AG10803 (cell line): ENCODE data around the gene UNC13D.
A peak's percentile ranks its signal among the peaks of the same experiment; 100 is the strongest.

Experiments
- DNase-seq: peaks from one replicate; pipeline ENCODE4 v3.0.0; 2010; ENCODE audit warnings: low read depth
- H3K4me3 ChIP-seq: 2 replicates; pipeline ENCODE4 v1.5.1; 2011; ENCODE audit warnings: mild to moderate bottlenecking, low read length, control low read depth
- TF ChIP-seq, protein P1 (sequence below): conservative IDR thresholded peaks from 2 replicates; pipeline ENCODE4 v1.5.1; 2011; ENCODE audit warnings: mild to moderate bottlenecking, low read length, control low read depth, inconsistent platforms

The UNC13D gene

DNA sequence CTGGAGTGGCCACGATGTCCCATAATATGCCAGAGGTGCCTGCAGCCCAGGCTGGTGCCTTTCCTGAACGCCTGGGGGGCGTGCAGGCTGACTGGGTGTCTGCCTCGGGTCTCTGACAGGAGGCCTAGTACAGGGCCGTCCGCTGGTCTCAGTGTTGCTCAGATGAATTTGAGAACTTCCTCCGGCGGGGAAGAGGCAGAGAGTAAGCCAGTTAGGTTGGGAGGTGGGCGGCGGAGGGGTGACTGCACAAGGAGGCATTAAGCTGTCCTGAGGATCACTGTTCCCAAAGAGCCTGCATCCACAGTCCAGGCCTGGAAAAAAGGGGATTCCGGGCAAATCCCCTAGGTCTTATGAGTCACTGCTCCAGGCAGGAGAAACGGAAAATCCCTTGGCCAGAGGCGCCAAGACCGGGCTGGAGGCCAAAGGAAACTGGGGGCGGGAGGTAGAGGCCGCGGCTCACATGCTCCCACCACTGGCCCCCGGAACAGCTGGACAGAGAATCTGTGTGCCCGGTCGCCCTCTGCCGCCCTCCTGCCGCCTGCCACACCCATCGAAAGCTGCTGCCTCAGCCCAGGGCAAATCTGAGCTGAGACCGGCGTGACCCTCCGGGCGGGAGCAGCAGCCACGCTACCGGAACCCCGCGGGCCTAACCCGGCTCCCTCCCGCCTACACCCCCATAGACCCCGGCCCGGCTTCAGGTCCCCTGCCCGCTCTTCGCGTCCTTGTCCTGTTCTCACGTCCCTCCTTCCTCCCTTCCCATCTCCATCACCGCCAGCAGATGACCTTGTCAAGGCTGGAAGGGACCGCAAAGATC, 32.9 kb upstream of the UNC13D start:
- TF ChIP-seq, protein P1, sequence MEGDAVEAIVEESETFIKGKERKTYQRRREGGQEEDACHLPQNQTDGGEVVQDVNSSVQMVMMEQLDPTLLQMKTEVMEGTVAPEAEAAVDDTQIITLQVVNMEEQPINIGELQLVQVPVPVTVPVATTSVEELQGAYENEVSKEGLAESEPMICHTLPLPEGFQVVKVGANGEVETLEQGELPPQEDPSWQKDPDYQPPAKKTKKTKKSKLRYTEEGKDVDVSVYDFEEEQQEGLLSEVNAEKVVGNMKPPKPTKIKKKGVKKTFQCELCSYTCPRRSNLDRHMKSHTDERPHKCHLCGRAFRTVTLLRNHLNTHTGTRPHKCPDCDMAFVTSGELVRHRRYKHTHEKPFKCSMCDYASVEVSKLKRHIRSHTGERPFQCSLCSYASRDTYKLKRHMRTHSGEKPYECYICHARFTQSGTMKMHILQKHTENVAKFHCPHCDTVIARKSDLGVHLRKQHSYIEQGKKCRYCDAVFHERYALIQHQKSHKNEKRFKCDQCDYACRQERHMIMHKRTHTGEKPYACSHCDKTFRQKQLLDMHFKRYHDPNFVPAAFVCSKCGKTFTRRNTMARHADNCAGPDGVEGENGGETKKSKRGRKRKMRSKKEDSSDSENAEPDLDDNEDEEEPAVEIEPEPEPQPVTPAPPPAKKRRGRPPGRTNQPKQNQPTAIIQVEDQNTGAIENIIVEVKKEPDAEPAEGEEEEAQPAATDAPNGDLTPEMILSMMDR = peak; percentile 24; the same call in 1 of the 2 replicates
- peak overlapping the region; percentile 58 for H3K4me3 ChIP-seq
- DNase-seq = peak; percentile 89

DNA sequence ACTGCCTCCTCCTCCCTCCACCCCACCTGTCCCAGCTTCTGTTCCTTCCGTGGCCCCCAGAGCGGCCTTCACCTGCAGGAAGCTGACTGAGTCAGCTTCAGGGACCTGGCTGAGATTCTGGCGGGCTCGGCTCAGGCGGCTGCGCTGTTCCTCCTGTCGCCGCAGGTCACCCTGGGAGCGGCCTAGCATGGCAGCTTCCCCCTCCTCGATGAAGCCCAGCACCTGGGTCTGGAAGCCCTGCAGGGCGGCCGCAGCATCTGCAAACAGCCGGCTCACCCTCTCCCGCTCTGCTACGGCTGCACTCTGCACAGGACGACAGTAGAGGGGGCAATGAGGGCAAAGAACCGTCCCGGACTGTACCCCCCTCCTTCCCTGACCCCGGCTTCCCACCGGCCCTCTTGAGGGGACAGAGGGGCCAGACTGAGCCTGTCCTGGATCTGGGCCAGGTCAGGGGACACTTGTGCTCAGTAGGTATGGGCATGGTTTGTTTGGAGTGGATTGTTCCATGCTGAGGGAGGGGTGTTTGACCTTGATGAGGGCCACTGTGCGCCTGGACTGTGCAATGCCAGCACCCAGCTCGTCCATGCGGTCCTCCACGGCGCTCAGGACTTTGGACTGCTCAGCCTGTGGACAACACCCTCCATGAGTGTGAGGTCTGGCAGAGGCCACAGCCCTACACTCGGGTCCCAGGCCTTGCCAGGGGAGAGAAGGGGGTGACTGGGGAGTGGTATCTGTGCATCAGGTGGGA, 32.2 kb upstream of the UNC13D start:
- TF ChIP-seq, protein P1 = peak; percentile 15
- DNase-seq = no peak
- peak overlapping the region; percentile 58 for H3K4me3 ChIP-seq

DNA sequence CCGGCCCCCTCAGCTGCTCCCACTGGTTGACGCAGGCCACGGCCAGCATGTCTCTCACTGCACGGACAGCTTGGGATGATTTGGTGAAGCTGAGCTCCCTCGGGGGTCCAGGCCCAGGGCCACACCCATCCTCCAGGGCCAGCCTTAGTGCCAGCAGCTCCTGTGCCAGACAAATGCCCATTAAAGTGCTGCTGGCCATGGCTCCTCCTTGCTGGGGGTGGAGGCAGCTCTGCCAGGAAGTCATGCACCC, 31.7 kb upstream of the UNC13D start:
- TF ChIP-seq, protein P1 = no peak
- no peak for DNase-seq
- H3K4me3 ChIP-seq = no peak overlapping the region

DNA sequence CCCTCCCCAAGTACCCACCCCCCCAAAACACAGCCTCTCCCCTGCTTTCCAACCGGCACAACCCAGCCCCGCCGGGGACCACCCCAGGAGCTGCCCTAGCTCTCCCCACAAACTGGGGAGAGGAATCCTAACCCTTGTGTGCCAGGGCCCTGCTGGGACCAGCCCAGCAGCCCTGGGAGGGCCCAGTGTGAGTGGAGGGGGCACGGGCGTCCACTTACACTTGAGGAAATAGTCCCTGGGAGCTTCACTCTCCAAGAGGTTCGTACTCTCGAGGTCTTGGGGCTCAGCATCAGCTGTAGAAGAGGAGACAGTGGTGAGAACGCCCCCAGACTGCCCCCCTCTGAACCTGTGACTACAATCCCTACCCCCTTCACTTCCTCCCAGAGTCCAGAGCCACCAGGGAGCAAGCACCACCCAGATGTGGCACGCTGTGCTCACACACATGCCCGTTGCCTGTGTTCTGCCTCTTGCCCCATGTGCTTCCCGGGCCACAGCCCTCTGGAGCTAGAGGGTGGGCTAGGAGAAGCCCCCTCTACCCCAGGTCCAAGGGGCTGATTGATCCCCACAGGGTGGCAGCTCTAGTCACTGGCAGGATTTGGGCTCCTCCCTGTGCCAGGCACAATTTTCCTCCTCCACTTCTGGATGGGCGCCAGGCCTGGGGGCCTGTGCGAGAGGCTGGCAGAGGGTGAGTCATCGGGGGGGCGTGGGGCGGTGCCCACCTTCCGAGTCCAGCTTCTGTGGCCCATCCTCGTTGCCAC, 31.2 kb upstream of the UNC13D start:
- no peak for DNase-seq
- TF ChIP-seq, protein P1 = no peak
- H3K4me3 ChIP-seq = no peak overlapping the region

DNA sequence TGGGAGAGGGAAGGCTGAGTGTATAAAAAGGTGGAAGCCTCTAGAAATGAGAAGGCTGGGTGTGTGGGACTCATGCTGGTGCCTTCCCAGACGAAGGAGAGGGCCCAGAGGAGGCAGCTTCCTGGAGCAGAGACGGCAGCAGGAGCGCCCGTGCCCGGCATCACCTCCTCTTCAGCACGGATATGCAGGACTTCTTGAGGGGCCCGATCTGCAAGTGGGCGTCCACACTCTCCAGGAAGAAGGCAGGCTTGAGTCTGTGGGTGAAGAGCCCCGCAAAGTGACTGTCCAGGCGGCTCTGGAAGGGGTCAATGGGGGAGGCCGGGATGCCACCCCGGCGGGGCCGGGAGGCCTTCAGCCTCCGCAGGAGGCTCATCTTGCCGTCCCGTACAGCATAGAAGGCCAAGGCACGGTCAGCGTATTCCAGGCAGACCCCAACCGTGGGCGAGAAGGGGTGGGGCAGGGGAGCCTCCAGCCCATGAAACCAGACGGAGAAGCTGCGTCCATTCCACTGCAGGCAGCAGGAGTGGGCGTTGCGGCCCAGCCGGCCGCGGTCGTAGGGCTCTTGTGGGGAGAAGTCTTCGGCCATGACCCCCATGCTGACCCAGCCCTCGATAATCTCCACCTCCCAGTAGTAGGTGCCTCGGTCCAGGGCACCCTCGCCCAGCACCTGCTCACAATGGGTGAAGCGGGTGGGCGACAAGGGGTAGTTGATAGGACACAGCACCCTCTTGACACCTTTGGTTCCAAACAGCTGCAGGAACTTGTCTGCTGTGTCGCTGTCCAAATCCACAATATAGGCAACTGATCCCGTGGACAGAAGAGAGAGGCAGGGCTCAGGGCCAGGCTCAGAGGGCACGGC, 30.3 kb upstream of the UNC13D start:
- TF ChIP-seq, protein P1 = no peak
- no peak overlapping the region for H3K4me3 ChIP-seq
- no peak for DNase-seq

DNA sequence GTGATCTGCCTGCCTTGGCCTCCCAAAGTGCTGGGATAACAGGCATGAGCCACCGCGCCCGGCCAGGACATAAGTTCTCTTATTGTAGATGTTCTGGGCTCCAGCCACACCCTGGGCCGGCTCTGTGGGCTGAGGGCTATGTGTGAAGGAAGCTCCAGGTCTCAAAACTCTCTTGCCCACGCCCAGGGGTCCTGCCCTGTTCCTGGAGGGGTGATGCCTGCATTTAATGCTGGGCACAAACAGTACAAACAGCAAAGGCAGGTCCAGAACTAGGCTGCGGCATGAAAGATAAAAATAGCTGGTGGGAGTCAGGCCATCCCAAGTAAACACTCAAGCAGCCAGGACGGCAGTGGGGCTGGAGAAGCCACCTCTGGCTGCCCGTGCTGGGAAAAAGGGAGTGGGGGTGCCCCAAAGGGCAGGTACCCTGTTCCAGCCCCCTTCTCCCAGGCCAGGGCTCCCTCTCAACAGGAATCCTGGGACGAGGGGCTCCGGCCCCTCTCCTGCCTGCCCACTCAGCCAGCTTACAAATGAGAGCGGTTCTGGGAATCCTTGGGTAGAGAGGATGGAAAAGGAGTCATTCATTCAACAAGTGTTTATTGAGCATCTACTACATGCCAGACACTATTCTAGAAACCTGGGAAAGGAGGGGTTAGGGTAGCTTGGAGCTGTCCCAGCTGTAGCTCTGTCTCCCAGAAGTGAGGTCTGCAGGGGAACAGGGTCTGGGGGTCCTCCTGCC, 29.6 kb upstream of the UNC13D start:
- H3K4me3 ChIP-seq = no peak overlapping the region
- DNase-seq = no peak
- TF ChIP-seq, protein P1 = no peak
